Natural killer cell (primary cell): ENCODE measurements around the gene AGBL4. TPM values are rescaled to one million over a fixed set of nuclear protein-coding genes. Genes with fewer than 3 reads are reported as not detected.
"Not testable (repeated sequence)": the region's sequence is repeated elsewhere in the genome, so short reads cannot be mapped to it uniquely, and the experiment has no call there.

Source experiments
- ATAC-seq, 3 donors: fragments of 150-1000 bp in 2 of 3; fragments of 200-7000 bp in 1 of 3; cut with Tn5 transposase; 1 replicate in 1 of 3; 2 replicates in 2 of 3; pipeline ENCODE4 v1.10.0; 2021; ENCODE audit warnings: mild to moderate bottlenecking in 2 of 3, moderate library complexity in 2 of 3
- DNase-seq, 2 donors: peaks; one replicate each; pipeline versions ENCODE4 v3.0.0 to v3.0.0-alpha.2; 2013 to 2021; ENCODE audit warnings: mixed read lengths in 1 of 2
- H3K27ac ChIP-seq: one replicate; pipeline ENCODE4 v1.5.1; 2013; ENCODE audit warnings: mild to moderate bottlenecking, low read length
- H3K27me3 ChIP-seq: one replicate; pipeline ENCODE4 v1.6.1; 2013; ENCODE audit warnings: low read length; ENCODE audit not compliant: control insufficient read depth, insufficient read depth
- H3K36me3 ChIP-seq: one replicate; pipeline ENCODE4 v1.6.1; 2013; ENCODE audit warnings: low read length; ENCODE audit not compliant: control insufficient read depth, insufficient read depth
- H3K4me1 ChIP-seq: one replicate; pipeline ENCODE4 v1.6.1; 2013; ENCODE audit warnings: low read length; ENCODE audit not compliant: control insufficient read depth, insufficient read depth
- H3K4me3 ChIP-seq: one replicate; pipeline ENCODE4 v1.5.1; 2013; ENCODE audit warnings: low read length
- H3K9me3 ChIP-seq: one replicate; pipeline ENCODE4 v1.6.1; 2013; ENCODE audit warnings: low read length; ENCODE audit not compliant: control insufficient read depth, insufficient read depth
- H3K27ac Mint-ChIP-seq, 2 donors: one replicate each; pipeline ENCODE4 v1.8.0; 2022; ENCODE audit warnings: mild to moderate bottlenecking in 2 of 2, mixed read lengths in 2 of 2, moderate library complexity in 1 of 2
- H3K27me3 Mint-ChIP-seq, 2 donors: one replicate each; pipeline ENCODE4 v1.8.0; 2022; ENCODE audit warnings: low read depth in 2 of 2, mixed read lengths in 2 of 2
- H3K36me3 Mint-ChIP-seq: one replicate; pipeline ENCODE4 v1.8.0; 2022; ENCODE audit warnings: mixed read lengths
- H3K4me1 Mint-ChIP-seq, 2 donors: one replicate each; pipeline ENCODE4 v1.8.0; 2022; ENCODE audit warnings: mixed read lengths in 2 of 2
- H3K4me3 Mint-ChIP-seq: one replicate; pipeline ENCODE4 v1.8.0; 2022; ENCODE audit warnings: mild to moderate bottlenecking, moderate library complexity, mixed read lengths
- H3K9me3 Mint-ChIP-seq, 2 donors: one replicate each; pipeline ENCODE4 v1.8.0; 2022; ENCODE audit warnings: mixed read lengths in 2 of 2
- WGBS: methylation state at CpG from one replicate; pipeline ENCODE4 v1.1.7; 2013; ENCODE audit warnings: missing lambda C conversion rate; ENCODE audit not compliant: insufficient coverage; 5-methylcytosine and 5-hydroxymethylcytosine counted together
- intact Hi-C: fragments of 100-400 bp; cut with micrococcal nuclease; formaldehyde crosslinking; loops from one replicate; pipeline ENCODE4 v1.14.2; 2022
- total RNA-seq, 4 donors: library from RNA; stranded (reverse); fragments of 120-200 nt in 1 of 4; gene quantifications; one replicate each; pipeline versions ENCODE4 v1.2.3 to v1.2.4, GENCODE V29; 2013 to 2022
- TF ChIP-seq, protein P1 (sequence below): fragments of 200-600 bp; IDR thresholded peaks from one replicate; pipeline ENCODE4 v1.8.0; 2022; ENCODE audit warnings: antibody characterized with exemption

AGBL4 gene
- total RNA-seq, 3 donors from 2014 or later (not counting 1 experiment from before 2014, with no cell fraction given) = not detected

DNA sequence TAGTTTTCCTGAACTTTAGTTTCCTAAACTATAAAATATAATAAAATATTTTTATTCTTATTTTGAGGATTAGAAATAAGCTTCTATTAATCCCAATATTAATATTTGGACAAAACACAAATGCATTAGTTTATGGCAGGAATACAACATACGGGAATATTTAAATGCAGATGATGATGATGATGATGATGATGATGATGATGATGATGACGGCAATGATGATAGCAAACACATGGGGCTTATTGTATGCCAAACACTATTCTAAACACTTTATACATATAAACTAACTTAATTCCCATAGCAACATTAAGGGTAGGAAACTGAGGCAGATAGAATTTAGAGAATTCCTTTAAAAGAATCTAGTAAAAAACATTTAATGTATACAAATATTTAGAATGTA, 705.5 kb downstream of the AGBL4 start:
- peaks cover 4 to 5% of the 10 kb centered on the region in 2 donors for H3K9me3 Mint-ChIP-seq
- Histone ChIP-seq H3K9me3 (no peaks in the 10 kb centered on the region), H3K4me3 (no peak overlapping the region), H3K4me1 (no peaks in the 10 kb centered on the region), H3K27ac (no peak overlapping the region), H3K36me3 (no peaks in the 10 kb centered on the region), H3K27me3 (no peaks in the 10 kb centered on the region)
- H3K27ac Mint-ChIP-seq = no peak overlapping the region
- WGBS = no CpG with 5 or more reads among the region's 2 CpGs
- no peaks in the 10 kb centered on the region for H3K36me3 Mint-ChIP-seq
- H3K27me3 Mint-ChIP-seq = no peaks in the 10 kb centered on the region
- no peak overlapping the region for H3K4me3 Mint-ChIP-seq
- DNase-seq (no peak), ATAC-seq (no peak)
- no peaks in the 10 kb centered on the region for H3K4me1 Mint-ChIP-seq
- TF ChIP-seq, protein P1, sequence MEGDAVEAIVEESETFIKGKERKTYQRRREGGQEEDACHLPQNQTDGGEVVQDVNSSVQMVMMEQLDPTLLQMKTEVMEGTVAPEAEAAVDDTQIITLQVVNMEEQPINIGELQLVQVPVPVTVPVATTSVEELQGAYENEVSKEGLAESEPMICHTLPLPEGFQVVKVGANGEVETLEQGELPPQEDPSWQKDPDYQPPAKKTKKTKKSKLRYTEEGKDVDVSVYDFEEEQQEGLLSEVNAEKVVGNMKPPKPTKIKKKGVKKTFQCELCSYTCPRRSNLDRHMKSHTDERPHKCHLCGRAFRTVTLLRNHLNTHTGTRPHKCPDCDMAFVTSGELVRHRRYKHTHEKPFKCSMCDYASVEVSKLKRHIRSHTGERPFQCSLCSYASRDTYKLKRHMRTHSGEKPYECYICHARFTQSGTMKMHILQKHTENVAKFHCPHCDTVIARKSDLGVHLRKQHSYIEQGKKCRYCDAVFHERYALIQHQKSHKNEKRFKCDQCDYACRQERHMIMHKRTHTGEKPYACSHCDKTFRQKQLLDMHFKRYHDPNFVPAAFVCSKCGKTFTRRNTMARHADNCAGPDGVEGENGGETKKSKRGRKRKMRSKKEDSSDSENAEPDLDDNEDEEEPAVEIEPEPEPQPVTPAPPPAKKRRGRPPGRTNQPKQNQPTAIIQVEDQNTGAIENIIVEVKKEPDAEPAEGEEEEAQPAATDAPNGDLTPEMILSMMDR = no peak
- intact Hi-C loops = no loop called here

DNA sequence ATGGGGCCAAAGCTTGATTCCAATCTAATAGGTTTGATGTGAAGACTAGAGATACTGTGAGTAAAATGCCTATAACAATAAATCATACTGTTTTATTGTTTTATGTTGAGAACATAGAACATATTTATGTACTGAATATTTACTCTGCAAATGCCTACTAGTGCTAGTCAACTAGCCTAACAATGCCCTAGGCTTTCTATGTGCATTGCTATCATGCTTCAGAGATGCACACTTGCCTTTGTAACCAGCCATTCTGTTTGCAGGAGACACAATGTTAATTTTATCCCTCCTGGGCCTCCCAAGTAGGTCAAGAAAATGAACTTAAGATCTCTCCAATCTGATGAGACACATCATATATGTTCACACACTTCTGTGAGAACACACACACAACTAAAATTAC, 716.3 kb downstream of the AGBL4 start:
- ATAC-seq (no peak), DNase-seq (no peak)
- H3K27ac ChIP-seq = no peak overlapping the region
- no peak overlapping the region for H3K4me3 ChIP-seq
- Mint-ChIP-seq H3K27ac (no peak overlapping the region), H3K4me3 (no peak overlapping the region), H3K4me1 (no peaks in the 10 kb centered on the region), H3K36me3 (no peaks in the 10 kb centered on the region), H3K9me3 (peaks cover 3 to 10% of the 10 kb centered on the region in 2 donors), H3K27me3 (no peaks in the 10 kb centered on the region)
- TF ChIP-seq, protein P1 = no peak
- no peaks in the 10 kb centered on the region for H3K36me3 ChIP-seq
- intact Hi-C loops = no loop called here
- H3K27me3 ChIP-seq = no peaks in the 10 kb centered on the region
- H3K4me1 ChIP-seq = no peaks in the 10 kb centered on the region
- H3K9me3 ChIP-seq = no peaks in the 10 kb centered on the region

DNA sequence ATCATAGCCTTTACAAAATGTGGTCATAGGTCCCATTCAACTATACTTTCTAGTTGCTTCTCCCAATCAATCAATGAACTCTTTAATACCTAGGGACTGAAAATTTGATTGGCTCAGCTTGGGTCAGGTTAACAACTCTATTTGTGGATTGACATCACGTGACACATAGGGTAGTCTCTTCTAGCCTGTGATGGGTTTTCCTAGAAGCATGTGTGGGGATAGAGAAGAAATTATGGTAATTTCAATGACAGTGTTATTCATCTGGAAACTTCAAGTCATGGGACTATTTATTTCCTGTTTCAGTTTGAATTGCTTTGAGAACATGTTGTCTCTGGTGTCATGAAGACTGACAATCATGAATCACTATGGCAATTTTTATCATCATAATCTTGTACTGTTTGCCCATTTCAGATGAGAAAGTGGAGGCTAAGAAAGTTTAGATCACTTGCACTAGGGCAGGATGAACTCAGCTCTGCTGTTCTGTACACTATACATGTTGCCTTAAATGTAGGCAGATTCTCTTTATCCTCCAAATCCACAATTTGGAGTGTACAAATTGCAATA, 717.2 kb downstream of the AGBL4 start:
- Mint-ChIP-seq H3K4me3 (no peak overlapping the region), H3K27me3 (no peaks in the 10 kb centered on the region), H3K36me3 (no peaks in the 10 kb centered on the region), H3K9me3 (peaks cover 4 to 12% of the 10 kb centered on the region in 2 donors), H3K4me1 (no peaks in the 10 kb centered on the region), H3K27ac (no peak overlapping the region)
- no peak for ATAC-seq
- intact Hi-C loops = no loop called here
- Histone ChIP-seq H3K27me3 (no peaks in the 10 kb centered on the region), H3K4me3 (no peak overlapping the region), H3K9me3 (no peaks in the 10 kb centered on the region), H3K4me1 (no peaks in the 10 kb centered on the region), H3K27ac (no peak overlapping the region), H3K36me3 (no peaks in the 10 kb centered on the region)
- no peak for DNase-seq
- 76% methylated on average over 1 of the region's 1 CpG for WGBS
- TF ChIP-seq, protein P1 = no peak

DNA sequence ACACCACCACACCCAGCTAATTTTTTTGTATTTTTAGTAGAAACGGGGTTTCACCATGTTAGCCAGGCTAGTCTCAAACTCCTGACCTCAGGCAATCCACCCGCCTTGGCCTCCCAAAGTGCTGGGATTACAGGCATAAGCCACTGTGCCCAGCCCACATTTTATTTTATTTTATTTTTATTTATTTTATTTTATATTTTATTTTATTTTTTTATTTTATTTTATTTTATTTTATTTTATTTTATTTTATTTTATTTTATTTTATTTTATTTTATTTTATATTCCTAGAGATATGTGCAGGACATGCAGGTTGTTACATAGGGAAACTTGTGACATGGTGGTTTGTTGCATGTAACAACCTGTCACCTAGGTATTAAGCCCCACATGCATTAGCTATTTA, 721.4 kb downstream of the AGBL4 start:
- H3K36me3 Mint-ChIP-seq, H3K4me3 Mint-ChIP-seq, H3K36me3 ChIP-seq, H3K27me3 Mint-ChIP-seq, H3K27ac ChIP-seq, H3K27ac Mint-ChIP-seq, intact Hi-C loops, H3K27me3 ChIP-seq, ATAC-seq, H3K9me3 ChIP-seq, DNase-seq, H3K4me1 ChIP-seq, H3K4me1 Mint-ChIP-seq, H3K4me3 ChIP-seq: not testable (repeated sequence)
- WGBS = 100% methylated on average over 2 of the region's 2 CpGs
- H3K9me3 Mint-ChIP-seq = peaks cover 10 to 15% of the 10 kb centered on the region in 2 donors
